Panc1 (cell line): Measurements from ENCODE around the gene HMOX1. TPM values are rescaled to one million over a fixed set of nuclear protein-coding genes. Genes with fewer than 3 reads are reported as not detected.

ENCODE experiments used
- ATAC-seq: fragments of 200-7000 bp; cut with Tn5 transposase; 2 replicates; pipeline ENCODE4 v1.9.1; 2020; ENCODE audit warnings: mild to moderate bottlenecking, moderate library complexity
- BruUV-seq: library from RNA; stranded (reverse); fragments of 400-500 nt; replicated peaks from 2 replicates; lab custom pipeline; 2021; lab: Mats Ljungman, UMichigan
- CTCF ChIA-PET: fragments of 300-600 bp; sonication (Branson Sonifier 250); formaldehyde crosslinking; loops from one replicate; lab custom pipeline; 2022; ENCODE audit warnings: antibody characterized with exemption; lab: Charles Lee
- POLR2A ChIA-PET: fragments of 300-600 bp; sonication (Branson Sonifier 250); formaldehyde crosslinking; loops from one replicate; lab custom pipeline; 2022; ENCODE audit warnings: antibody characterized with exemption; lab: Charles Lee
- DNase-seq: peaks from one replicate; pipeline ENCODE4 v3.0.0-alpha.2; 2010; ENCODE audit warnings: low read depth, low spot score
- H3K27ac ChIP-seq: 2 replicates; pipeline ENCODE4 v1.5.1; 2011; ENCODE audit warnings: mild to moderate bottlenecking, low read length, inconsistent platforms
- H3K27me3 ChIP-seq: fragments of 200-500 bp; sonication (Bioruptor generic); 2 replicates; pipeline ENCODE4 v1.6.0; 2014; ENCODE audit warnings: low read length, inconsistent platforms; ENCODE audit not compliant: control insufficient read depth, insufficient read depth
- H3K36me3 ChIP-seq: fragments of 200-500 bp; sonication (Bioruptor generic); 2 replicates; pipeline ENCODE4 v1.5.1; 2014; ENCODE audit warnings: inconsistent platforms, mild to moderate bottlenecking, low read length, moderate library complexity; ENCODE audit not compliant: control insufficient read depth, insufficient read depth
- H3K4me1 ChIP-seq: 2 replicates; pipeline ENCODE4 v1.5.1; 2011; ENCODE audit warnings: inconsistent platforms, mild to moderate bottlenecking, low read length, moderate library complexity; ENCODE audit not compliant: control insufficient read depth, insufficient read depth
- H3K4me3 ChIP-seq, 2 experiments: 2 replicates each; pipeline ENCODE4 v1.5.1; 2011 to 2012; ENCODE audit warnings: low read depth in 2 of 2, low read length in 2 of 2, mild to moderate bottlenecking in 2 of 2, inconsistent platforms in 1 of 2, moderate library complexity in 1 of 2
- H3K9me3 ChIP-seq: fragments of 200-500 bp; sonication (Bioruptor generic); 2 replicates; pipeline ENCODE4 v1.5.1; 2014; ENCODE audit warnings: low read depth, mild to moderate bottlenecking, inconsistent platforms, low read length, moderate library complexity; ENCODE audit not compliant: control insufficient read depth, insufficient read depth
- CTCF ChIP-seq: fragments of 450-650 bp; IDR thresholded peaks from 2 replicates; pipeline ENCODE4 v1.5.1; 2017; ENCODE audit warnings: mild to moderate bottlenecking
- POLR2AphosphoS5 ChIP-seq: IDR thresholded peaks from 2 replicates; pipeline ENCODE4 v1.6.1; 2012; ENCODE audit warnings: mild to moderate bottlenecking, low read depth, low read length, moderate library complexity
- REST ChIP-seq, 2 experiments: IDR thresholded peaks; 2 replicates each; pipeline ENCODE4 v1.6.1; 2011 to 2012; ENCODE audit warnings: low read depth in 2 of 2, control low read depth in 1 of 2, low read length in 1 of 2, mild to moderate bottlenecking in 1 of 2, moderate library complexity in 1 of 2; ENCODE audit not compliant: insufficient read depth in 1 of 2
- SIN3A ChIP-seq: IDR thresholded peaks from 2 replicates; pipeline ENCODE4 v1.6.1; 2012; ENCODE audit warnings: low read depth, mild to moderate bottlenecking, low read length, moderate library complexity, borderline replicate concordance; ENCODE audit not compliant: insufficient read depth
- TCF7L2 ChIP-seq: IDR thresholded peaks from 2 replicates; pipeline ENCODE4 v1.6.1; 2011; ENCODE audit warnings: mild to moderate bottlenecking, low read depth, low read length, inconsistent platforms
- in situ Hi-C: cut with HindIII; loops from 2 replicates; pipeline ENCODE4 v1.10.0; 2016; ENCODE audit warnings: low sequenced_read_pairs, low pct_unique_long_range_greater_than_20kb
- intact Hi-C: fragments of 100-400 bp; cut with micrococcal nuclease; formaldehyde crosslinking; loops from one replicate; pipeline ENCODE4 v1.10.0; 2022; ENCODE audit not compliant: unreplicated experiment
- total RNA-seq: library from RNA; stranded (reverse); gene quantifications from one replicate; pipeline ENCODE4 v1.2.1, GENCODE V29; 2021; ENCODE audit not compliant: unreplicated experiment

The HMOX1 gene
- total RNA-seq, 1 experiment from 2014 or later: 105 TPM

- POLR2A ChIA-PET: no interaction called here
- Histone ChIP-seq H3K4me3 (no peak overlapping the region), H3K9me3 (no peaks in the 10 kb centered on the region), H3K4me1 (peaks cover 24% of the 10 kb centered on the region), H3K27me3 (no peaks in the 10 kb centered on the region), H3K27ac (no peak overlapping the region), H3K36me3 (no peaks in the 10 kb centered on the region)
- CTCF ChIA-PET: no interaction called here
- ATAC-seq (no peak), DNase-seq (no peak)
- in situ Hi-C loops: no loop called here
- no TSS peak for BruUV-seq
- TF ChIP-seq REST (IDR thresholded peaks at IDR 0.05; ENCODE audit: insufficient read depth in 1 of 2, low read depth in 2 of 2, low read length in 1 of 2): no peak
- no peak for TF ChIP-seq POLR2AphosphoS5
- TF ChIP-seq SIN3A: no peak
- TF ChIP-seq CTCF: no peak
- intact Hi-C loops: no loop called here
Measured at GRCh38 chr22:35349368-35349703, 31.6 kb upstream of the HMOX1 start.

GRCh38 chr22:35349704-35350538, 31.0 kb upstream of the HMOX1 start:
- no peak for TF ChIP-seq TCF7L2
- no peak for TF ChIP-seq SIN3A
- TF ChIP-seq CTCF: no peak
- TF ChIP-seq REST (IDR thresholded peaks at IDR 0.05; ENCODE audit: insufficient read depth in 1 of 2, low read depth in 2 of 2, low read length in 1 of 2): no peak
- TF ChIP-seq POLR2AphosphoS5: no peak
- Histone ChIP-seq H3K27me3 (no peaks in the 10 kb centered on the region), H3K4me3 (no peak overlapping the region), H3K36me3 (no peaks in the 10 kb centered on the region), H3K4me1 (peaks cover 24% of the 10 kb centered on the region), H3K9me3 (no peaks in the 10 kb centered on the region), H3K27ac (peak overlapping the region; percentile 77)
- POLR2A ChIA-PET: no interaction called here
- intact Hi-C loops (loop anchor here (5.0 to 10.0 kb wide), 2 partner anchors 47 to 235 kb away; no protein-coding TSS in a partner anchor), in situ Hi-C loops (no loop called here)
- no TSS peak for BruUV-seq
- no peak for DNase-seq
- peak; percentile 5 for ATAC-seq
- CTCF ChIA-PET: interaction anchor here (1.0 kb wide), 1 partner anchor 234 kb away, joined by 3 read pairs; no protein-coding TSS in a partner anchor
